Osteoblast (primary cell): ENCODE data around the gene SPTBN1. TPM values are rescaled to one million over a fixed set of nuclear protein-coding genes. Genes with fewer than 3 reads are reported as not detected.
A peak's percentile ranks its signal among the peaks of the same experiment; 100 is the strongest.

Experiments used
- DNase-seq: peaks from one replicate; pipeline ENCODE4 v3.0.0; 2011; ENCODE audit warnings: low spot score, mixed read lengths; ENCODE audit not compliant: insufficient read length; ENCODE audit errors: missing footprints
- H2AFZ ChIP-seq: 2 replicates; pipeline ENCODE4 v1.6.0; 2011; ENCODE audit warnings: mild to moderate bottlenecking, low read length
- H3K27ac ChIP-seq: 2 replicates; pipeline ENCODE4 v1.5.1; 2011; ENCODE audit warnings: mild to moderate bottlenecking, low read depth, low read length, moderate library complexity
- H3K27me3 ChIP-seq: 2 replicates; pipeline ENCODE4 v1.6.0; 2012; ENCODE audit warnings: mild to moderate bottlenecking, control low read depth, inconsistent platforms, low read length, moderate library complexity; ENCODE audit not compliant: insufficient read depth
- H3K36me3 ChIP-seq: 2 replicates; pipeline ENCODE4 v1.5.1; 2011; ENCODE audit warnings: mild to moderate bottlenecking, low read length, control low read depth, moderate library complexity; ENCODE audit not compliant: insufficient read depth
- H3K4me1 ChIP-seq: 2 replicates; pipeline ENCODE4 v1.5.1; 2011; ENCODE audit warnings: mild to moderate bottlenecking, low read length, control low read depth, moderate library complexity; ENCODE audit not compliant: insufficient read depth
- H3K4me2 ChIP-seq: 2 replicates; pipeline ENCODE4 v1.6.0; 2011; ENCODE audit warnings: mild to moderate bottlenecking, low read length; ENCODE audit not compliant: insufficient read depth
- H3K4me3 ChIP-seq: fragments of 200-600 bp; sonication (generic); 3 replicates; pipeline ENCODE4 v1.5.1; 2012; ENCODE audit warnings: mild to moderate bottlenecking, low read length, inconsistent platforms; ENCODE audit not compliant: insufficient read depth
- H3K79me2 ChIP-seq: 2 replicates; pipeline ENCODE4 v1.6.0; 2012; ENCODE audit warnings: mild to moderate bottlenecking, low read length, control low read depth, inconsistent platforms; ENCODE audit not compliant: insufficient read depth
- H3K9me3 ChIP-seq: 2 replicates; pipeline ENCODE4 v1.5.1; 2011; ENCODE audit warnings: low read depth, low read length, control low read depth
- H4K20me1 ChIP-seq: 2 replicates; pipeline ENCODE4 v1.6.0; 2012; ENCODE audit warnings: mild to moderate bottlenecking, low read length, control low read depth; ENCODE audit not compliant: insufficient read depth
- CTCF ChIP-seq: IDR thresholded peaks from 2 replicates; pipeline ENCODE4 v1.5.1; 2011; ENCODE audit warnings: mild to moderate bottlenecking, low read depth, low read length, moderate library complexity; ENCODE audit errors: extremely low read depth
- total RNA-seq: library from RNA; depleted of rRNA; stranded (reverse); fragments of >200 nt; gene quantifications from 2 replicates; pipeline ENCODE4 v1.2.3, GENCODE V29; 2012

Gene SPTBN1
- total RNA-seq, 1 donor: 249 TPM

GRCh38 chr2:54675738-54676137 lies 219.6 kb downstream of the SPTBN1 start:
- H3K27me3 ChIP-seq: no peaks in the 10 kb centered on the region
- peaks cover 3% of the 10 kb centered on the region for H3K36me3 ChIP-seq
- H4K20me1 ChIP-seq: no peaks in the 10 kb centered on the region
- DNase-seq: no peak
- no peak overlapping the region for H3K4me3 ChIP-seq
- H3K4me1 ChIP-seq: peaks cover 62% of the 10 kb centered on the region
- no peaks in the 10 kb centered on the region for H3K79me2 ChIP-seq
- H3K4me2 ChIP-seq: peak overlapping the region; percentile 10
- no peaks in the 10 kb centered on the region for H3K9me3 ChIP-seq
- no peak overlapping the region for H2AFZ ChIP-seq
- peak overlapping the region; percentile 45 for H3K27ac ChIP-seq
- no peak for TF ChIP-seq CTCF

DNA sequence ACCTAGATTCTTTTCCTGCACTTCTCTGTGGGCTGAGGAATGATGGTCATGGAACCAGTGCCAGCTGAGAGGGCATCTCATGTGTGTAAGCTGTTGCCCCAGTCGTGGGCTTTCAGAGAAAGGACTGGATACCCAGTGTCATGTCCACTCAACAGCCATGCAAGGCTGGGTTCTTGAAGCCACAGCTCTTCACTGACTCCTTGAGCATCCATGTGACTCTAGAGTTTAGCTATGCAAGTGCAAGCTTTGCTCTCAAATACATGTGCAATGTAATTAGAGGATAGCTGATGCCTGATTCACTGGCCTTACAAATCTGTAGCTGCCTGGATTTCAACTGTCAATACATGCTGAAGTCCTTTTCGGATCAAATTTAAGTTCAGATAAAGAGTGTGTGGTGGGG lies 220.5 kb downstream of the SPTBN1 start:
- H3K36me3 ChIP-seq: no peaks in the 10 kb centered on the region
- no peaks in the 10 kb centered on the region for H3K27me3 ChIP-seq
- no peak for TF ChIP-seq CTCF
- no peaks in the 10 kb centered on the region for H4K20me1 ChIP-seq
- no peak overlapping the region for H2AFZ ChIP-seq
- H3K4me1 ChIP-seq: peaks cover 65% of the 10 kb centered on the region
- peak overlapping the region; percentile 45 for H3K27ac ChIP-seq
- H3K4me2 ChIP-seq: peak overlapping the region; percentile 66
- H3K79me2 ChIP-seq: no peaks in the 10 kb centered on the region
- H3K9me3 ChIP-seq: no peaks in the 10 kb centered on the region
- DNase-seq: peak; percentile 75
- no peak overlapping the region for H3K4me3 ChIP-seq

DNA sequence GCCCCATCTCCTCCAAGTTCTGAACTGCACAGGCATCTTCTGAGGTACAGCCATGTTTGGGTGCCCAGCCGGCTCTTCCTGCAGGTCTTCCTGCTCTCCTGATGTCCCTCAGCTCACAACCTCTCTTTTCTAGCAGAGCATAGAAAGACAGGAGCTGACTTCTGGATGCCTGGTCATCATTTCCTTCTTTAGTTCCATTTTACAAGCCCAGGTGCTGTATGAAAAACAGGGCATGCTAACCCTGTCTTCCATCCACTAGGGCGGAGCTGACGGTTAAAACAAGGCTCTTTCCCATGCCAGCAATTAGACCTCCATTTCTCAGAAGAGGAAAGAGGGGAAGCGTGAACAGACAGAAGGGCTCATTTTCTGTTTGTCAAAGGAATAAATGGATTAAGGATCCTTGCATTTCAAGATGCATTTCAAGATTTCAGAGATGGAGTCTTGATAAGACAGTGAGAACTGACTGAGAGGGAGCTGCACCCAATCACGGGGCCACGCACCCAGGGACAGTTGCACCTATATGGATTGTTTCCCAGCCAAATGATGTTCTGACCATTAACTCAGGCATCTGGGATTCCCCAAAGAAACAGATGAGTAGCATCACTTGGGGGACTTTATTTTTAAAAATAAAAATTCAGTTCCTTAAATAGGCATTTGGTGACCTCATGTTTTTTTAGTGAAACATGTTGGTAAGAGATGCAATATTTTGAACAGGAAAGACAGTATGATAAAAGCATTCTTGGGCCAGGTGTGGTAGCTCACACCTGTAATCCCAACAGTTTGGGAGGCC lies 221.5 kb downstream of the SPTBN1 start:
- Histone ChIP-seq H3K79me2 (no peaks in the 10 kb centered on the region), H4K20me1 (no peaks in the 10 kb centered on the region), H3K36me3 (no peaks in the 10 kb centered on the region), H3K4me3 (no peak overlapping the region), H2AFZ (no peak overlapping the region), H3K27me3 (no peaks in the 10 kb centered on the region), H3K9me3 (no peaks in the 10 kb centered on the region), H3K4me2 (no peak overlapping the region), H3K27ac (no peak overlapping the region), H3K4me1 (peaks cover 57% of the 10 kb centered on the region)
- TF ChIP-seq CTCF: no peak
- DNase-seq: no peak

GRCh38 chr2:54678719-54679118 lies 222.6 kb downstream of the SPTBN1 start:
- no peak for DNase-seq
- no peaks in the 10 kb centered on the region for H4K20me1 ChIP-seq
- no peak overlapping the region for H2AFZ ChIP-seq
- H3K27ac ChIP-seq: no peak overlapping the region
- H3K4me3 ChIP-seq: no peak overlapping the region
- no peak for TF ChIP-seq CTCF
- no peaks in the 10 kb centered on the region for H3K79me2 ChIP-seq
- no peaks in the 10 kb centered on the region for H3K36me3 ChIP-seq
- H3K9me3 ChIP-seq: no peaks in the 10 kb centered on the region
- no peaks in the 10 kb centered on the region for H3K27me3 ChIP-seq
- no peak overlapping the region for H3K4me2 ChIP-seq
- H3K4me1 ChIP-seq: peaks cover 47% of the 10 kb centered on the region
